Dedifferentiated amniotic fluid mesenchymal stem cell (primary cell): Measurements from ENCODE around the gene ADAM11.
"Not testable (repeated sequence)": the region's sequence is repeated elsewhere in the genome, so short reads cannot be mapped to it uniquely, and the experiment has no call there.

Experiments used
- DNase-seq: peaks from one replicate; pipeline ENCODE4 v3.0.0-alpha.2; 2016; ENCODE audit errors: extremely low spot score

ADAM11 gene

GRCh38 chr17:44758414-44759085 is at the start of gene ADAM11:
Gene ADAM11 (plus strand): TSS chr17:44758988. CDS start chr17:44759200, 212 bp downstream.
- no peak for DNase-seq

DNA sequence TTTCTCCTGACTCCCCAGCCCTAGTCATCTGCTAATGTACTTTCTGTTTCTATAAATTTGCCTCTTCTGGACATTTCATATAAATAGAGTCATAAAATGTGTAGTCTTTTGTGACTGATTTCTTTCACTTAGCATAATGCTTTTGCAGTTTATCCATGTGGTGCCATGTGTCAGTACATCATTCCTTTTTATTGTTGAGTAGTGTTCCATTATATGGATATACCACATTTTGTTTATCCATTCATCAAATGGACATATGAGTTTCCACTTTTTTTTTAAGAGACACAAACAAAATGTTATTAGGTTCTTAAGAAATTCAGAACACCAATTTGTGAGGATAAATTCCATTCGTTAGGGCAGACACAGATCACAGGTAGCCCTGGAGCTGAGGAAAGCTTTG is 39.3 kb upstream of the ADAM11 start:
- DNase-seq: no peak

- no peak for DNase-seq
Observed at GRCh38 chr17:44722254-44722653, 36.5 kb upstream of the ADAM11 start.

DNA sequence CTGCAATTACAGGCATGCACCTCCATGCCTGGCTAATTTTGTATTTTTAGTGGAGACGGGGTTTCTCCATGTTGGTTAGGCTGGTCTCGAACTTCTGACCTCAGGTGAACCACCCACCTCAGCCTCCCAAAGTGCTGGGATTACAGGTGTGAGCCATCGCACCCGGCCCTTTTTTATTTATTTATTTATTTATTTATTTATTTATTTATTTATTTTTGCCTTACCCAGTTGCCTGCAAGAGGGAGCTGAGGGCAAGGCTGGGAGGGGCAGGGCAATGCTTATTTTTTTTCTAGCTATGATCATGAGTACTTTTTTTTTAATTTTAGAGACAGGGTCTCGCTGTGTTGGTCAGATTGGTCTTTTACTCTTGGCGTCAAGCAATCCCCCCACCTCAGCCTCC is 32.7 kb upstream of the ADAM11 start:
- DNase-seq: not testable (repeated sequence)

DNA sequence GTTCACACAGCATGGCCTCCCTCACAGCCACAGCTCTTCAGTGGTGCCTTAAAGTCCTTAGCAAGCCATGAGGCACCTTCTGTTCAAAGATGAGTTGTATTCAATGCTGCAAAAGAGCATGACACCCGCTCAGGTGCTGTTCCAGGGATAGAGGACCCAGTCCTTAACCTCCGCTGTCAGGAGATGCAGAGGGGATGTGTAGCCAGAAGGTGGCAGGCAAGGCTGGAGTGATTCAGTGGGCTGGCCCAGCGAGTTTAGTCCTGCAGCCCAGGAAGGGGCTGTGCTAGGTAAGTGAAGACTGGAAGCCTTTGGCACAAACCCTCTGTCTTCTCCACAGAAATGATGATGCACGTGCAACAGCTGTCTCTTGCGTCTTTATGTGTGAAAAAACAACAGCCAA is 25.0 kb upstream of the ADAM11 start:
- DNase-seq: no peak

- no peak for DNase-seq
Observed at GRCh38 chr17:44734272-44734671, 24.5 kb upstream of the ADAM11 start.

DNA sequence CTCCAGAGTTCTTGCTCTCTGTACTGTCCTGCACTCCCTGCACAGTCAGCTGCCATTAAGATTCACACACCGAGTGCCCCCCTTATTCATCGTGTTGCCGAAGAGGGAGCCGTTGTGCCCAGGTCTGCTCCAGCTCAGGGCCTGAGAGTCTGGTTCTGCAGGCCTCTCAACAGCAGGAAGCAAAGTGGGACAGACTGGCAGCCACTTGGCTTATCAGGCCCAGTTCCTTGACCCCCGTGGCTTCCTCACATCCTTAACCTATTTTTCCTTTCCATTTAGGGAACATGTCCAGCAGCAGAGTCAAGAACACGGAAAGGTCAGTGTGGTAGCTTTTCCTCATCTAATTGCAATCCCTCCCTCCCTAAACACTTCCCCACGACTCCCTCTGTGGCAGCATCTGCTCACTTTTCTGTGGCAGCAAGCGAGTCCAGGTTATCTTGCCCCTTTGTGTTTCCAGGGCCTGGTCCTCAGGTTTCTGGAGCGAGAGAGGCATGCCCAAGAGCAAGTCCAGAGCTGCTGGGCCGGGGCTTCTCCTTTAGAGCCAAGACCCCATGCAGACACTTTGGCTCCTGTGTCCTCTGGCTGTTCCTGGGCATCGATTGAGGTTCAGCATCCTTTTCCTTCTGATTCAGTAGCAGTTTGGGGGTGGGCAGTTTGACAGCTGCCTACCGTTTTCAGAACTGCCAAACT is 22.1 kb upstream of the ADAM11 start:
- no peak for DNase-seq

DNA sequence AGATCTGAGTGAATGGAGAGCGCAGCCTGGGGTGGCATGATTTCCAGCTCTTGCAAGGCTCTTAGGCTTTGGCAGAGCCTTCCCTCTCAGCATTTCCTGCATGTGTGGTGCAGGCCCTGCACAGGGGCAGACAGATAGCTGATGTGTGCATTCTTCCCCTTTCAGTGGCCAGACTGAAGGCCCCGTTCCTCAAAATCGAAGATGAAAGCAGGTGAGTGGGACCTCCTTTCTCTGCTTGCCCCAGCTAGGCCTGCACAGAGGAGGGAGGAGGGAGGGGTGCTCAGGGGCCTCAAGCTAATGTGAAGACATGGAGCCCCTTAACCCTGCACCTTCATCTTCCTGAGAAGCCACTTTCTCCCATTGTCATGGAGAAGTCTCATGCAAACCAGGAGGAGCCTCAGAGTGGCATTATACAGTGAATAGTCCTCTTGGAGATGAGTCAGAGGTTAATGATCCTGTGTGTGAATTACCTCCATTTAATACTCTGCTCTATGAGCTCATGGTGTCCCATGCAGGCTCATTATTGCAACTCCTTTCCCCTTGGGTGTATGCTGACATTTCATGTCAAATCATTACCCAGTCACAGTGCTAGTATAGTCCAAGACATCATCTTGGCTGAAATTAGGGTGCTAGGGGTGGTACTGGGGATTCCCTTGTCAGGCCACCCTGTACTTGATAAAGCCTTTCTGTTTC is 20.4 kb upstream of the ADAM11 start:
- no peak for DNase-seq

GRCh38 chr17:44741316-44741715 is 17.5 kb upstream of the ADAM11 start:
- no peak for DNase-seq

DNA sequence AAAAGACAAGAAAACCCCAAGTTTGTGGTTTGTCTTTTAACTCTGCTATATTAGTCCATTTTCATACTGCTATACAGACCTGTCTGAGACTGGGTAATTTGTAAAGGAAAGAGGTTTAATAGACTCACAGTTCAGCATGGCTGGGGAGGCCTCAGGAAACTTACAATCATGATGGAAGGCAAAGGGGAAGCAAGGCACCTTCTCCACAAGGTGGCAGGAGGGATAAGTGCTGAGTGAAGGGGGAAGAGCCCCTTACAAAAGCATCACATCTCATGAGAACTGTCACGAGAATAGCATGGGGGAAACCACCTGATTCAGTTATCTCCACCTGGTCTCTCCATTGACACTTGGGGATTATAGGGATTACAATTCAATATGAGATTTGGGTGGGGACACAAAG is 13.5 kb upstream of the ADAM11 start:
- DNase-seq: no peak

- not testable (repeated sequence) for DNase-seq
Observed at GRCh38 chr17:44745738-44746137, 13.1 kb upstream of the ADAM11 start.

- DNase-seq: no peak
Observed at GRCh38 chr17:44747566-44747965, 11.2 kb upstream of the ADAM11 start.

GRCh38 chr17:44749076-44749979 is 9.5 kb upstream of the ADAM11 start:
- DNase-seq: no peak

DNA sequence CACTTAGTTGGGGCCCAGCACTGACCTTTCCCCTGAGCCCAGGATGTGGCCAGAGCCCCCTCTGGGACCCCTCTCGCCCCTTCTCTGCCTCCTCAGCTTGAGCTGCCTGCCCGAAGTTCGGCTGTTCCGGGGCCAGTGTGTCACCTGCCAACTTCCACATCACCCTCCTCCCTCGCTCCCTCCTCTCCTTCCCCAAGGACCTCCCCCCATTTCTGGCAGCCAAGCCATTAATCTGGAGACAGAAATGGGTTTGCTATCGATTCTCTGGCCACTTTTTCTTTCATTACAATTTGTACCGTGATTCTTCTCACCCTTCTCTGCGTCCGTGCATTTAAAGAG is 8.8 kb upstream of the ADAM11 start:
- DNase-seq: no peak

DNA sequence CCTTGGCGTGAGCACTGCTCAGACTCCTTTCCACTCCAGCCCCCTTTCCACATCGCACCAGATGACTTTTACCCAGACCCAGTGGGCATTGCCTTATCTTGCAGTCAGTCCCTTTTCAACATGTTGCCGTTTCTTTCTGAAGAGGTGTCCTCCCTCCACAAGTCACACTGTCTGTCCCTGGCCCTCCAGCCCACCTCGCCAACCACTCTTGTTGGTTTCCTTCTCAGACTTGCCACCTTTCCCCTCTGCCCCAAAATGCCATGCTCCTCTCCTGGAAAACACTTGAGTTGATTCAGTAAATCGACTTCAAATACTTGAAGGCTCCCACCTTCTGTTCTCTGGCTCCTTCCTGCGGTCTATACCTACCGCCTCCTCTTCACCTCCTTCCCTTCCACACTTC is 7.5 kb upstream of the ADAM11 start:
- no peak for DNase-seq

DNA sequence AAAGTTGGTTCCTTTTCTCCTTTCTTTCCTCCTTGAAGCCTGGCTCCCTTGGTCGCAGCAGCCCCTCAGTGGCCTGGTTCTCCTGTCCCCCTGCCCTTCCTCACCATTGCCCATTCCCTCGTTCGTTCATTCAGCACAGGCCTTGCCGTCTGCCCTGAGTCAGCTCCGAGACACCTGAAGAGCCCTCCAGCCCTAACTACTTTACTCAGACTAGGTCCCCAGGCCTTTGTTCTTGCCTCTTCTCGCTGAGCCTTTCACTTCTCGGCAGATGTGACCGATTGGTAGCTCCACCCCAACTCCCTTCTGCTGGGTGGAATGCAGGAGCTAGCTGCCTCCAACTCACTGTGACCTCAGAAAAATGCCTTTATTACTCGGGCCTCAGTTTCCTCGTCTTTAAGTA is 7.0 kb upstream of the ADAM11 start:
- no peak for DNase-seq

DNA sequence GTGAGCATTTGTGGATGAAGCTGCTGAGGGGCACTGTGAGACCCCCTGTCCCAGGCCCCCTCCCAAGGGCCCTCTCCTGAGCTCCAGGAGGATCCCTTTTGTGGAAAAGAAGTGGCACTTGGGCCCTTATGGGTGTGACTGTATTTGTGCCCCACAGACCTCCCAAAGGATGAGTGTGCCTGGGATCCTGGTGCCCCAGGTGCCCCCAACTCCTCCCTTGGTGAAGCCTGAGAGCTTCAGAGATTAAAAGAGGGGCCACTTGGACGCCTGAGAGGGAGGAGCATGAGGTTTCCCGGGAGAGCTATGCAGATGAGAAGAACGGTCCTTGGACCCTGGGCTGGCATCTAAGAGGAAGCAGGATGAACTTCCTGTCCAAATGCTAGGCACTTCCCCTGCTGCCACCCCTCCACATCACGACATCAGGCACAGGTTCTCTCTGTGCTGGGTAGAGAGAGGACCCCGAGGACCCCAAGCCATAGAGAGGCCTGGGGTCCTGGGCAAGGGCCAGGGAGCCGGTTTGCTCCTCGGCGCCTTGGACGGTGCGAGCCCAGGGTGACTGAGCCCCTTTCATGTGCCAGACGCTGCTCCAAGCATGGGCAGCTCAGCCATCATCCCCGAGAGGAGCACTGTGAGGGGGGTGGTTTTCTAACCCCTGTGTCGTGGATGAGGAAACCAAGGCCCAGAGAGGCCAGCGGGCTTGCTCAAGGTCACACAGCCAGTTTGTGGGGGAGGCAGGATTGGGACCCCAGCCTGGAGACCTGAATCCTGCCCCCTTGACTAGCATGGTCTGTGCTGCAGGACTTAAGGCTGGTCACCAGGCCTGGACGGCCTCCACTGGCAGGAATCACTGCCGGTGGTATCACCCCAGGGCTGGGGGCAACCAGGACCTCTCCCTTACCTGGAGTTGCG is 5.6 kb upstream of the ADAM11 start:
- DNase-seq: no peak

DNA sequence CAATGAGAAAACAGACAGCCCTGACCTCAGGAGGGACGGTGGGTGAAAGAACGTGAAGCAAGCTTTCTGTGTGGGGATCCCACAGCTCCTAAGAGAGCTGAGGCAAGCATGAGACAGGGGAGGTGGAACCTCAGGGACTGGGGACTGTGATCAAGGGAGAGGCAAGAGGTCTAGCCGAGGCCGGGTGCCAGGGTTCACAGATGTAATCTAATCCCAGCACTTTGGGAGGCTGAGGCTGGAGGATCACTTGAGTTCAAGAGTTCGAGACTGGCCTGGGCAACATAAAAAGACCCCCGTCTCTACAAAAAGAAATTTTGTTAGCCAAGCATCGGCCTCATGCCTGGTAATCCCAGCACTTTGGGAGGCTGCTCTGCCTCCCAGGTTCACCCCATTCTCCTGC is 4.5 kb upstream of the ADAM11 start:
- DNase-seq: no peak

DNA sequence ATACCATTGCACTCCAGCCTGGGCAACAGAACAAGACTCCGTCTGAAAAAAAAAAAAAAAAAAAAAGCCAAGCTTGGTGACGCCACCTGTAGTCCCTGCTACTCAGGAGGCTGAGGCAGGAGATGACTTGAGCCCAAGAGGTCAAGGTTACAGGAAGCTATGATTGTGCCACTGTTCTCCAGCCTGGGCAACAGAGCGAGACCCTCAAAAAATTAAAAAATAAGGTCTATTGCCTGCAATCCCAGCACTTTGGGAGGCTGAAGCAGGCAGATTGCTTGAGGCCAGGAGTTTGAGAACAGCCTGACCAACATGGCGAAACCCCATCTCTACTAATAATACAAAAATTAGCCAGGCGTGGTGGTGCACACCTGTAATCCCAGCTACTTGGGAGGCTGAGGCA is 3.6 kb upstream of the ADAM11 start:
- not testable (repeated sequence) for DNase-seq

- DNase-seq: no peak
Observed at GRCh38 chr17:44757045-44757917, 1.5 kb upstream of the ADAM11 start.
